ENCODE data around the gene TOMM40L. TPM values are rescaled to one million over a fixed set of nuclear protein-coding genes. Genes with fewer than 3 reads are reported as not detected.
A peak's percentile ranks its signal among the peaks of the same experiment; 100 is the strongest.

Gene TOMM40L
- polyA plus RNA-seq, 1 donor (not counting 4 experiments of a cell fraction or from before 2014, with no cell fraction given), result 14.4 TPM

GRCh38 chr1:161199506-161200139 lies 26.2 kb upstream of the TOMM40L start:
- no peaks in the 10 kb centered on the region for H3K9me1 ChIP-seq (ENCODE audit: control insufficient read depth, extremely low read depth, insufficient read depth, low read length)
- peak overlapping the region in 1 of 3 experiments; percentile 4 for H3K4me3 ChIP-seq (ENCODE audit: control insufficient read depth in 2 of 3, extremely low read depth in 1 of 3, insufficient read depth in 2 of 3, low read depth in 1 of 3, low read length in 3 of 3)
- H3K9ac ChIP-seq (ENCODE audit: control insufficient read depth, extremely low read depth, insufficient read depth, low read length), result peak overlapping the region; percentile 63
- no peaks in the 10 kb centered on the region for H3K27me3 ChIP-seq (ENCODE audit: control insufficient read depth, extremely low read depth, insufficient read depth, low read length)
- H4K20me1 ChIP-seq (ENCODE audit: control insufficient read depth, extremely low read depth, insufficient read depth, low read length), result no peaks in the 10 kb centered on the region
- peak overlapping the region; percentile 50 for H2AFZ ChIP-seq (ENCODE audit: control insufficient read depth, low read length)
- no peak for TF ChIP-seq EZH2 (IDR thresholded peaks at IDR 0.05; ENCODE audit: low read length)
- TF ChIP-seq CTCF (optimal IDR thresholded peaks at IDR 0.05 in 1 of 3, IDR thresholded peaks at IDR 0.05 in 1 of 3, conservative IDR thresholded peaks at IDR 0.05 in 1 of 3; ENCODE audit: extremely low read depth in 1 of 3, insufficient read depth in 2 of 3, low read length in 3 of 3), result no peak
- H3K4me1 ChIP-seq (ENCODE audit: control insufficient read depth, extremely low read depth, insufficient read depth, low read length), result peaks cover 47% of the 10 kb centered on the region
- peaks cover 5 to 12% of the 10 kb centered on the region in 2 experiments for H3K36me3 ChIP-seq (ENCODE audit: control insufficient read depth in 2 of 2, extremely low read depth in 1 of 2, insufficient read depth in 2 of 2, low read length in 2 of 2)
- H3K27ac ChIP-seq (ENCODE audit: control insufficient read depth, insufficient read depth, low read length), result peak overlapping the region; percentile 92
- peaks cover 17% of the 10 kb centered on the region for H3K79me2 ChIP-seq (ENCODE audit: control insufficient read depth, insufficient read depth, low read length)
- H3K4me2 ChIP-seq (ENCODE audit: control insufficient read depth, extremely low read depth, insufficient read depth, low read depth, low read length), result peak overlapping the region; percentile 27
- FAIRE-seq, result no peak
- no peak for DNase-seq (ENCODE audit: low read depth, low spot score)
- dilution Hi-C loops (cut with MboI; ENCODE audit: extremely low pct_ligation_motif_present, low sequenced_read_pairs), result no loop called here
- no peaks in the 10 kb centered on the region for H3K9me3 ChIP-seq (ENCODE audit: control insufficient read depth, low read depth, low read length)

GRCh38 chr1:161200421-161200991 lies 25.4 kb upstream of the TOMM40L start:
- FAIRE-seq, result no peak
- Histone ChIP-seq H3K4me2 (ENCODE audit: control insufficient read depth, extremely low read depth, insufficient read depth, low read depth, low read length) (peak overlapping the region; percentile 85), H3K4me3 (ENCODE audit: control insufficient read depth in 2 of 3, extremely low read depth in 1 of 3, insufficient read depth in 2 of 3, low read depth in 1 of 3, low read length in 3 of 3) (no peak overlapping the region), H3K9me3 (ENCODE audit: control insufficient read depth, low read depth, low read length) (no peaks in the 10 kb centered on the region), H4K20me1 (ENCODE audit: control insufficient read depth, extremely low read depth, insufficient read depth, low read length) (no peaks in the 10 kb centered on the region), H2AFZ (ENCODE audit: control insufficient read depth, low read length) (peak overlapping the region; percentile 79), H3K9me1 (ENCODE audit: control insufficient read depth, extremely low read depth, insufficient read depth, low read length) (no peaks in the 10 kb centered on the region), H3K4me1 (ENCODE audit: control insufficient read depth, extremely low read depth, insufficient read depth, low read length) (peaks cover 47% of the 10 kb centered on the region), H3K27me3 (ENCODE audit: control insufficient read depth, extremely low read depth, insufficient read depth, low read length) (no peaks in the 10 kb centered on the region), H3K9ac (ENCODE audit: control insufficient read depth, extremely low read depth, insufficient read depth, low read length) (peak overlapping the region; percentile 94), H3K27ac (ENCODE audit: control insufficient read depth, insufficient read depth, low read length) (peak overlapping the region; percentile 92), H3K36me3 (ENCODE audit: control insufficient read depth in 2 of 2, extremely low read depth in 1 of 2, insufficient read depth in 2 of 2, low read length in 2 of 2) (peaks cover 5 to 12% of the 10 kb centered on the region in 2 experiments), H3K79me2 (ENCODE audit: control insufficient read depth, insufficient read depth, low read length) (peaks cover 21% of the 10 kb centered on the region)
- dilution Hi-C loops (cut with MboI; ENCODE audit: extremely low pct_ligation_motif_present, low sequenced_read_pairs), result no loop called here
- TF ChIP-seq CTCF (optimal IDR thresholded peaks at IDR 0.05 in 1 of 3, IDR thresholded peaks at IDR 0.05 in 1 of 3, conservative IDR thresholded peaks at IDR 0.05 in 1 of 3; ENCODE audit: extremely low read depth in 1 of 3, insufficient read depth in 2 of 3, low read length in 3 of 3) (no peak), EZH2 (IDR thresholded peaks at IDR 0.05; ENCODE audit: low read length) (no peak)
- no peak for DNase-seq (ENCODE audit: low read depth, low spot score)
